Activated T-cell treated with anti-CD3 and anti-CD28 coated beads for 4 hours (primary cell): ENCODE data around the gene BAZ1A.
"Not testable (repeated sequence)": the region's sequence is repeated elsewhere in the genome, so short reads cannot be mapped to it uniquely, and the experiment has no call there.

ENCODE experiments used
- DNase-seq: peaks from one replicate; pipeline ENCODE4 v3.0.0-alpha.2; 2020

BAZ1A gene

GRCh38 chr14:34857689-34858449 lies 17.3 kb downstream of the BAZ1A start:
- no peak for DNase-seq

DNA sequence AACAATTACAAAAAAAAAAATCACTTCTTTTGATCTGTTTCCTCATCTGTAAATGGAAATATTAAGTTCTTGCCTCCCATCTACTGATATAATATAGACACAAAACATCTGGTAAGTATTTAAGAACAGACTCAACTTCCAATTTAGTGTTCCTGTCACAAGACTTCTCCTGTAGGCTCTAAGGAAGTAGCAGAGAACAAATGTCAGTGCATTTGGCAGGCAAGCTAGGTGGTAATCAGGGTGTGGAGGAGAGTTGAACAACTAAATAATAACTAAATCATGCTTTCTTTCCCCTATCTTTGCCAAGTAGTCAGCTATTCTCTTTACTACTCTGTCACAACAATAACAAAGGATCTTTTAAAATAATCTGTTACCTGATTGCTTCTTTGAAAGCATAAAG lies 22.1 kb downstream of the BAZ1A start:
- no peak for DNase-seq

- DNase-seq: no peak
Measured at GRCh38 chr14:34851395-34851794, 23.8 kb downstream of the BAZ1A start.

DNA sequence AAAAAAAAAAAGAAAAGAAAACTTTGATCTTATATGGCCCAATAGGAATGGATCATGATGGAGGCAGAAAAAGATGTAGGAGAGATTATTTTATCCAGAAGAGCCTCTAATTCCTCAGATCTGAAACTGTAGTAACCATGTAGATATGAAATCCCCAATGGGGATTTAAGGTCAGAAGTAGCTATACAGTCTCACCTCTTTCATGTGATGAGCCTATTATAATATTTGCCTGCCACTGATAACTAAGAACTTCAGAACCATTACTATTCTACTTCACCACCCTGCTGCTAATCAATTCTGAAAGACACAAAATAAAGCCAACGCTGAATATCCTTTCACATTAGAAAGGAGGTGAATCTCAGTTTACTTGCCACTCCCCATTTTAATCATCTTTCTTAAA lies 29.3 kb downstream of the BAZ1A start:
- DNase-seq: no peak

- DNase-seq: no peak
Measured at GRCh38 chr14:34843011-34843554, 32.1 kb downstream of the BAZ1A start.

DNA sequence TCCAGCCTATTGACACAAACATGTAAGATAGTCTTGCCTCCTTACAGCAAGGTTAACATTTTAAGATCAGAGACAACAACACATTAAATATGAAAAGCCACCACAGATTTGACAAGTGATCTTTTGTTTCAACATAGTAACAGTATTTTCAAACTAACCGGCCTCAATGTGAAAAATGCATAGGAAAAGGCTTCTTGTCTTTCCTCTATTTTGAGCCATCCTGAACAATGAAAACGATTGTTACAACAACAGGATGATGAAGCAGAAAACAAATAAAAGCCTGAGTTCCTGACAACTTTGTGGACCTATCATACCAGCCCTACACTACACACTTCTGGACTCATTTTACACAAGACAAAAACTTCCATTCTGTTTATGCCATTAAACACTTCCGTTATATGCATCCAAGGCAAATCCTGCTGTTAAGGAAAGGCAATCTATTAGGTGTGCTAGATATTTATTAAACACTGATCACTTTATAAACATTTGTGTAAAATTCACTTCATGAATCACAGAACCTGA lies 37.3 kb downstream of the BAZ1A start:
- no peak for DNase-seq

DNA sequence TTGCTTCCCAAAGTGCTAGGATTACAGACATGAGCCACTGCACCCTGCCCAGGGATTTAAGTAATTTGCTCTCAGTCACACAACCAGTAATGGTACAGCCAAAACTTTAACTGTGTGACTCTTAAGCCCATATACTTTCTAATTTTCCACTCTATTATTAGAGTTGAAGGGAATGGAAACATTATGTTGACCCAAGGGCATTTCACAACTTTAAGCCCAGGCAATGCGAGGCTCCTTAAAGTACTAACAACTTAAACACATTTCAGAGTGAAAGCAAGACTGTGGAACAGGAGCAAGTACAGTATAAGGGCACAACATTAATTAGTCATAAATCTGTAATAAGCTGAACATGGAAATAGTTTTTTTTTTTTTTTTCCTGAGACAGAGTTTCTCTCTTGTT lies 39.8 kb downstream of the BAZ1A start:
- no peak for DNase-seq

GRCh38 chr14:34833549-34834523 lies 41.3 kb downstream of the BAZ1A start:
- DNase-seq: no peak

- no peak for DNase-seq
Measured at GRCh38 chr14:34826661-34827060, 48.5 kb downstream of the BAZ1A start.

DNA sequence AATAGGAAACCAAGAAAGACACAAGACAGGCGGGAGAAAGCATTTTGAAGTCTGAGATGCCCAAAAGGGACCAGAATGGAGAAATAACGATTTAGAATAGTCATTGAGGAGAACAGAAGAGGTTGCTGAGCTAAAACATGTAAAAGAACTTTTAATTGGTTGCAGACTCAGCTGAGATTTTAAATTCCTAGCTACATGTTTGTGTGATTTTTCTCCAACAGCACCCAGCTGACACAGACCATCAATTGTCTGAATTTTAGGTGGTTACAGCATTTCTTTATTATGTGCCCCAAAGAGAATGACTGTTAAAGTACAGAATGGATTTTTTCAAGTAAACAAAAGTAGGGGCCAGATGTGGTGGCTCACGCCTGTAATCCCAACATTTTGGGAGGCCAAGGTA lies 50.3 kb downstream of the BAZ1A start:
- no peak for DNase-seq

GRCh38 chr14:34824256-34824655 lies 50.9 kb downstream of the BAZ1A start:
- no peak for DNase-seq

GRCh38 chr14:34817768-34818167 lies 57.4 kb downstream of the BAZ1A start:
- DNase-seq: no peak

GRCh38 chr14:34810028-34810427 lies 65.1 kb downstream of the BAZ1A start:
- DNase-seq: no peak

- DNase-seq: no peak
Measured at GRCh38 chr14:34806257-34806656, 68.9 kb downstream of the BAZ1A start.

DNA sequence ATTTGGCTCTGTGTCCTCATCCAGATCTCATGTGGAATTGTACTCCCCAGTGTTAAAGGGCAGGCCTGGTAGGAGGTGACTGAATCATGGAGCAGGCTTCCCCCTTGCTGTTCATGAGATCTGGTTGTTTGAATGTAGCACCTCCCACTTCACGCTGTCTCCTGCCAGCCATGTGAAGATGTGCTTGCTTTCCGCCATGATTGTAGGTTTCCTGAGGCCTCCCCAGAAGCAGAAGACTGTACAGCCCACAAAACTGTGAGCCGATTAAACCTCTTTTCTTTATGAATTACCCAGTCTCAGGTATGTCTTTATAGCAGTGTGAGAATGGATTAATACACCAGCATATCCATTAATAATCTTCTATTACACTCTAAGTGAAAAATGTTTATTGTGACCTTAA lies 70.2 kb downstream of the BAZ1A start:
- DNase-seq: no peak

DNA sequence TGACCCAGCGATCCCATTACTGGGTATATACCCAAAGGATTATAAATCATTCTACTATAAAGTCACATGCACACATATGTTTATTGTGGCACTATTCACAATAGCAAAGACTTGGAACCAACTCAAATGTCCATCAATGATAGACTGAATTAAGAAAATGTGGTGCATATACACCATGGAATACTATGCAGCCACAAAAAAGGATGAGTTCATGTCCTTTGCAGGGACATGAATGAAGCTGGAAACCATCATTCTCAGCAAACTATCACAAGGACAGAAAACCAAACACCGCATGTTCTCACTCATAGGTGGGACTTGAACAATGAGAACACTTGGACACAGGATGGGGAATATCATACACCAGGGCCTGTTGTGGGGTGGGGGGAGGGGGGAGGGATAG lies 76.3 kb downstream of the BAZ1A start:
- DNase-seq: not testable (repeated sequence)

GRCh38 chr14:34797747-34798583 lies 77.2 kb downstream of the BAZ1A start:
- DNase-seq: no peak

GRCh38 chr14:34796902-34797301 lies 78.3 kb downstream of the BAZ1A start:
- DNase-seq: no peak

- no peak for DNase-seq
Measured at GRCh38 chr14:34794941-34795340, 80.2 kb downstream of the BAZ1A start.

- no peak for DNase-seq
Measured at GRCh38 chr14:34794217-34794616, 80.9 kb downstream of the BAZ1A start.

DNA sequence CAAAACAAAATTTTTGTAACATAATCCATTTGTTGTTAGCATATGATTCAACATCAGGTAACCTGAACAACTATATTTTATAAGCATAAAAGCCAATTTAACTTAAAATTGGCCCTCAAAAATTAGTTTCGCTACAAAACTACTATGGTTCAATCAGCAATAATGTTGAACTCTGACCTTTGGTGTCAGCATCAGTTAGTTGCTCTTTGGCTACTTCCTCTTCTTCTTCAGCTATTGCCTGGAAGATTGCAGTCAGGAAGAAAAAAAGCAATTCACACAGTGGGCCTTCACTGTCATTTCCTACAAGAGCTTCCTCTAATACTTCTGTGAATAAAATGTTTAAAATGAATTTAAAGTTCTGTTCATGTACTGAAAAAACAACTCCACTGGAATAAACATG lies 82.6 kb downstream of the BAZ1A start:
- DNase-seq: no peak

- DNase-seq: no peak
Measured at GRCh38 chr14:34785223-34786006, 89.7 kb downstream of the BAZ1A start.
